H9 (cell line): ENCODE measurements around the gene OSTN. TPM values are rescaled to one million over a fixed set of nuclear protein-coding genes. Genes with fewer than 3 reads are reported as not detected.

ENCODE experiments used
- DNase-seq: peaks from one replicate; pipeline ENCODE4 v3.0.0-alpha.2; 2017
- H2AFZ ChIP-seq: one replicate; pipeline ENCODE4 v1.6.1; 2013; ENCODE audit warnings: mild to moderate bottlenecking, low read length, control low read depth, moderate library complexity
- H2AK5ac ChIP-seq: 2 replicates; pipeline ENCODE4 v1.6.1; 2013; ENCODE audit warnings: low read length, control low read depth, mixed read lengths; ENCODE audit not compliant: insufficient read length
- H2BK120ac ChIP-seq: one replicate; pipeline ENCODE4 v1.6.1; 2013; ENCODE audit warnings: low read depth, mild to moderate bottlenecking, low read length, control low read depth, inconsistent platforms; ENCODE audit not compliant: poor library complexity, severe bottlenecking
- H2BK12ac ChIP-seq: 2 replicates; pipeline ENCODE4 v1.6.1; 2013; ENCODE audit warnings: low read length, control low read depth, mixed read lengths, low read depth; ENCODE audit not compliant: insufficient read length
- H2BK15ac ChIP-seq: 2 replicates; pipeline ENCODE4 v1.6.1; 2013; ENCODE audit warnings: low read depth, low read length, control low read depth
- H2BK20ac ChIP-seq: one replicate; pipeline ENCODE4 v1.6.1; 2013; ENCODE audit warnings: low read depth, mild to moderate bottlenecking, low read length, control low read depth, inconsistent platforms; ENCODE audit not compliant: poor library complexity, severe bottlenecking
- H2BK5ac ChIP-seq: 2 replicates; pipeline ENCODE4 v1.6.1; 2013; ENCODE audit warnings: low read length, control low read depth, mixed read lengths; ENCODE audit not compliant: insufficient read length
- H3K14ac ChIP-seq: 2 replicates; pipeline ENCODE4 v1.6.1; 2013; ENCODE audit warnings: low read length, control low read depth; ENCODE audit not compliant: insufficient read depth
- H3K18ac ChIP-seq: 2 replicates; pipeline ENCODE4 v1.6.1; 2013; ENCODE audit warnings: low read depth, mild to moderate bottlenecking, mixed read lengths, low read length, control low read depth; ENCODE audit not compliant: insufficient read length
- H3K23ac ChIP-seq: 2 replicates; pipeline ENCODE4 v1.6.1; 2013; ENCODE audit warnings: low read length, control low read depth, mixed read lengths, low read depth; ENCODE audit not compliant: insufficient read length
- H3K23me2 ChIP-seq: 2 replicates; pipeline ENCODE4 v1.6.1; 2013; ENCODE audit warnings: low read depth, mild to moderate bottlenecking, mixed read lengths, low read length, control low read depth; ENCODE audit not compliant: insufficient read length, poor library complexity, severe bottlenecking
- H3K27ac ChIP-seq: 2 replicates; pipeline ENCODE4 v1.5.1; 2013; ENCODE audit warnings: low read length, control low read depth, mixed read lengths, low read depth; ENCODE audit not compliant: insufficient read length
- H3K27me3 ChIP-seq: 2 replicates; pipeline ENCODE4 v1.6.1; 2013; ENCODE audit warnings: low read length, control low read depth, inconsistent platforms; ENCODE audit not compliant: insufficient read depth
- H3K4ac ChIP-seq: 2 replicates; pipeline ENCODE4 v1.6.1; 2013; ENCODE audit warnings: low read depth, mild to moderate bottlenecking, control low read depth, inconsistent platforms, low read length, moderate library complexity
- H3K4me1 ChIP-seq: 2 replicates; pipeline ENCODE4 v1.6.1; 2013; ENCODE audit warnings: low read length, control low read depth, inconsistent platforms; ENCODE audit not compliant: insufficient read depth
- H3K4me2 ChIP-seq: 2 replicates; pipeline ENCODE4 v1.6.1; 2013; ENCODE audit warnings: low read length, control low read depth, mixed read lengths; ENCODE audit not compliant: insufficient read length, insufficient read depth
- H3K56ac ChIP-seq: 2 replicates; pipeline ENCODE4 v1.6.1; 2013; ENCODE audit warnings: low read depth, mild to moderate bottlenecking, mixed read lengths, low read length, control low read depth; ENCODE audit not compliant: insufficient read length
- H3K79me1 ChIP-seq: 2 replicates; pipeline ENCODE4 v1.6.1; 2013; ENCODE audit warnings: low read depth, mild to moderate bottlenecking, moderate library complexity, low read length, control low read depth, inconsistent platforms; ENCODE audit not compliant: insufficient read depth, poor library complexity, severe bottlenecking
- H3K79me2 ChIP-seq: 2 replicates; pipeline ENCODE4 v1.6.1; 2013; ENCODE audit warnings: low read length, control low read depth, inconsistent platforms; ENCODE audit not compliant: insufficient read depth
- H3K9ac ChIP-seq: 2 replicates; pipeline ENCODE4 v1.6.1; 2013; ENCODE audit warnings: low read length, control low read depth, mixed read lengths; ENCODE audit not compliant: insufficient read length; ENCODE audit errors: extremely low read depth
- H3K9me3 ChIP-seq: one replicate; pipeline ENCODE4 v1.6.1; 2013; ENCODE audit warnings: low read depth, low read length, inconsistent platforms; ENCODE audit not compliant: control insufficient read depth
- H3T11ph ChIP-seq: one replicate; pipeline ENCODE4 v1.6.1; 2013; ENCODE audit warnings: mild to moderate bottlenecking, low read length, control low read depth, inconsistent platforms
- H4K20me1 ChIP-seq: one replicate; pipeline ENCODE4 v1.6.1; 2013; ENCODE audit not compliant: control insufficient read depth, insufficient read length, insufficient read depth
- H4K5ac ChIP-seq: 2 replicates; pipeline ENCODE4 v1.6.1; 2013; ENCODE audit warnings: low read depth, mild to moderate bottlenecking, mixed read lengths, low read length, control low read depth; ENCODE audit not compliant: insufficient read length
- H4K8ac ChIP-seq: replicated peaks from 2 replicates; pipeline ENCODE4 v1.6.1; 2013; ENCODE audit warnings: low read length, control low read depth, mixed read lengths, low read depth; ENCODE audit not compliant: insufficient read length
- H4K91ac ChIP-seq: 2 replicates; pipeline ENCODE4 v1.6.1; 2013; ENCODE audit warnings: low read depth, mild to moderate bottlenecking, moderate library complexity, mixed read lengths, low read length, control low read depth; ENCODE audit not compliant: insufficient read length
- H3K27ac Mint-ChIP-seq, 3 experiments: 2 replicates in 2 of 3; 3 replicates in 1 of 3; pipeline ENCODE4 v1.8.0; 2020 to 2021; ENCODE audit warnings: mixed read lengths in 3 of 3, mild to moderate bottlenecking in 1 of 3, moderate library complexity in 1 of 3
- H3K27me3 Mint-ChIP-seq: 2 replicates; pipeline ENCODE4 v1.8.0; 2021; ENCODE audit warnings: low read depth, mild to moderate bottlenecking, moderate library complexity, mixed read lengths
- H3K36me3 Mint-ChIP-seq, 3 experiments: 2 replicates in 2 of 3; 3 replicates in 1 of 3; pipeline ENCODE4 v1.8.0; 2020 to 2021; ENCODE audit warnings: low read depth in 3 of 3, mixed read lengths in 3 of 3; ENCODE audit not compliant: insufficient read depth in 1 of 3
- H3K4me1 Mint-ChIP-seq, 2 experiments: 2 replicates each; pipeline ENCODE4 v1.8.0; 2020; ENCODE audit warnings: mixed read lengths in 2 of 2
- H3K4me3 Mint-ChIP-seq, 2 experiments: 2 replicates in 1 of 2; 3 replicates in 1 of 2; pipeline ENCODE4 v1.8.0; 2020 to 2021; ENCODE audit warnings: mild to moderate bottlenecking in 2 of 2, mixed read lengths in 2 of 2, moderate library complexity in 1 of 2
- H3K9me3 Mint-ChIP-seq, 2 experiments: 2 replicates in 1 of 2; 3 replicates in 1 of 2; pipeline ENCODE4 v1.8.0; 2020; ENCODE audit warnings: mild to moderate bottlenecking in 2 of 2, mixed read lengths in 2 of 2, moderate library complexity in 1 of 2
- CTCF ChIP-seq: fragments of 200-600 bp; sonication (generic); conservative IDR thresholded peaks from 3 replicates; pipeline ENCODE4 v1.8.0; 2021; ENCODE audit warnings: antibody characterized with exemption, mild to moderate bottlenecking
- WGBS: extraction: QIAGEN DNeasy Blood & Tissue Kit; methylation state at CpG from one replicate; pipeline ENCODE4 v1.1.7; 2013; ENCODE audit warnings: missing lambda C conversion rate, low lambda C conversion rate, mixed read lengths; ENCODE audit not compliant: insufficient read length; ENCODE audit errors: extremely low coverage; 5-methylcytosine and 5-hydroxymethylcytosine counted together
- total RNA-seq: library from RNA; stranded (reverse); gene quantifications from 2 replicates; pipeline ENCODE4 v1.2.1, GENCODE V29; 2021

Gene OSTN
- total RNA-seq, 1 experiment from 2014 or later: 0.07 TPM

GRCh38 chr3:191170097-191170496 is 28.9 kb upstream of the OSTN start:
- Histone ChIP-seq H3K27me3 (no peaks in the 10 kb centered on the region), H3K79me1 (no peaks in the 10 kb centered on the region), H3K9ac (no peak overlapping the region), H2AFZ (no peak overlapping the region), H3K4me2 (no peak overlapping the region), H4K5ac (no peak overlapping the region), H2BK120ac (no peak overlapping the region), H3K4ac (no peak overlapping the region), H4K8ac (no peak overlapping the region), H2BK15ac (no peak overlapping the region), H3K18ac (no peak overlapping the region), H3K23me2 (no peaks in the 10 kb centered on the region), H4K20me1 (no peaks in the 10 kb centered on the region), H3K9me3 (no peaks in the 10 kb centered on the region), H2BK20ac (no peak overlapping the region), H4K91ac (no peak overlapping the region), H3K23ac (no peak overlapping the region), H3T11ph (no peak overlapping the region), H3K27ac (no peak overlapping the region), H3K79me2 (no peaks in the 10 kb centered on the region), H2BK12ac (no peak overlapping the region), H3K4me1 (no peaks in the 10 kb centered on the region), H3K14ac (no peak overlapping the region), H2BK5ac (no peak overlapping the region), H3K56ac (no peak overlapping the region), H2AK5ac (no peak overlapping the region)
- no peak for DNase-seq
- H3K36me3 Mint-ChIP-seq: no peaks in the 10 kb centered on the region
- H3K27ac Mint-ChIP-seq: no peak overlapping the region
- WGBS: no CpG with 5 or more reads among the region's 2 CpGs
- no peaks in the 10 kb centered on the region for H3K27me3 Mint-ChIP-seq
- H3K9me3 Mint-ChIP-seq: no peaks in the 10 kb centered on the region
- no peak for TF ChIP-seq CTCF
- H3K4me1 Mint-ChIP-seq: no peaks in the 10 kb centered on the region
- no peak overlapping the region for H3K4me3 Mint-ChIP-seq
